Brain microvascular endothelial cell (primary cell): ENCODE data around the gene LNX2.
A peak's percentile ranks its signal among the peaks of the same experiment; 100 is the strongest.

Experiments
- DNase-seq: peaks from one replicate; pipeline ENCODE4 v3.0.0-alpha.2; 2020
- H3K27ac ChIP-seq: fragments of 250-450 bp; sonication (Bioruptor Pico); 2 replicates; pipeline ENCODE4 v1.5.1; 2020; ENCODE audit warnings: mild to moderate bottlenecking, moderate library complexity
- H3K27me3 ChIP-seq: fragments of 250-450 bp; sonication (Bioruptor Pico); replicated peaks from 2 replicates; pipeline ENCODE4 v1.5.1; 2020; ENCODE audit warnings: mild to moderate bottlenecking
- H3K36me3 ChIP-seq: fragments of 250-450 bp; sonication (Bioruptor Pico); replicated peaks from 2 replicates; pipeline ENCODE4 v1.5.1; 2020; ENCODE audit warnings: mild to moderate bottlenecking
- H3K4me3 ChIP-seq: 2 replicates; pipeline ENCODE4 v1.5.1; 2011; ENCODE audit warnings: low read depth, mild to moderate bottlenecking, control low read depth, low read length, moderate library complexity
- in situ Hi-C: cut with HindIII; loops from 2 replicates; pipeline ENCODE4 v1.10.0; 2017; ENCODE audit warnings: low sequenced_read_pairs, low pct_ligation_motif_present
- TF ChIP-seq, protein P1 (sequence below): IDR thresholded peaks from 2 replicates; pipeline ENCODE4 v1.5.1; 2011; ENCODE audit warnings: low read depth, mild to moderate bottlenecking, moderate library complexity, low read length, control low read depth, inconsistent platforms; ENCODE audit errors: missing control alignments

The LNX2 gene

DNA sequence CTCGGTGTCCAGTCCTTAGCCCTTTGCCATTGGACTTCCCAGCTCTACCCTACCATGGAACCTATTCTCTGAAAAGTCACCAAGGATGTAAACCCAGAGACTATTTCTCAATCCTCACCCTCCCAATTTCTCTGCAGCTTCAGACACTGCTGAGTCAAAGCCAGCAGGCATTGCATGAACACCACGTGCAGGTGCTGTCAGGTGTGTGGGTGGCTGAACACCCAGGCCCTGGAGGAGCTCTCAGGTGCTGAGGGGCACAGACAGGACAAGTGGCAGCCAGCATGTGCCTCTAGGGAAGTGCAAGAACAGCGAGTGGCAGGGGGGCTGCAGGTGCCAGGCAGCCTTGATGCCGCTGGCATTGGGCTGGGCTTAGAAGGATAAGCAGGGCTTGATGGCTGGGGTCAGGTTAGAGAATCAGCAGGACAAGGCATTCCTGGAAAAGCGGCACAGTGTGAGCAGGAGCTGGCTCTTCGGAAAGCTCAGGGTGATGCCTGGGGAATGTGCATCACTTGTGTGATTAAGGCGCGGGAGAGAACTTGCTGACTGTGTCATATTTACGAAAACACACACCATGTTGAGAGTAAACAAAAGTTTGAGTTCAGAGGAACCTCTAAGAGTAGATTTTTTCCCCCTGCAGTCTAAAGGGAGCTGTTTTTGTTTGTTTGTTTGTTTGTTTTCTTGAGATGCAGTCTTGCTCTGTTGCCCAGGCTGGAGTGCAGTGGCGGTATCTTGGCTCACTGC is 83.8 kb downstream of the LNX2 start:
- in situ Hi-C loops: no loop called here
- TF ChIP-seq, protein P1, sequence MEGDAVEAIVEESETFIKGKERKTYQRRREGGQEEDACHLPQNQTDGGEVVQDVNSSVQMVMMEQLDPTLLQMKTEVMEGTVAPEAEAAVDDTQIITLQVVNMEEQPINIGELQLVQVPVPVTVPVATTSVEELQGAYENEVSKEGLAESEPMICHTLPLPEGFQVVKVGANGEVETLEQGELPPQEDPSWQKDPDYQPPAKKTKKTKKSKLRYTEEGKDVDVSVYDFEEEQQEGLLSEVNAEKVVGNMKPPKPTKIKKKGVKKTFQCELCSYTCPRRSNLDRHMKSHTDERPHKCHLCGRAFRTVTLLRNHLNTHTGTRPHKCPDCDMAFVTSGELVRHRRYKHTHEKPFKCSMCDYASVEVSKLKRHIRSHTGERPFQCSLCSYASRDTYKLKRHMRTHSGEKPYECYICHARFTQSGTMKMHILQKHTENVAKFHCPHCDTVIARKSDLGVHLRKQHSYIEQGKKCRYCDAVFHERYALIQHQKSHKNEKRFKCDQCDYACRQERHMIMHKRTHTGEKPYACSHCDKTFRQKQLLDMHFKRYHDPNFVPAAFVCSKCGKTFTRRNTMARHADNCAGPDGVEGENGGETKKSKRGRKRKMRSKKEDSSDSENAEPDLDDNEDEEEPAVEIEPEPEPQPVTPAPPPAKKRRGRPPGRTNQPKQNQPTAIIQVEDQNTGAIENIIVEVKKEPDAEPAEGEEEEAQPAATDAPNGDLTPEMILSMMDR: no peak
- Histone ChIP-seq H3K27me3 (no peaks in the 10 kb centered on the region), H3K4me3 (no peak overlapping the region), H3K36me3 (no peaks in the 10 kb centered on the region), H3K27ac (no peak overlapping the region)
- no peak for DNase-seq

DNA sequence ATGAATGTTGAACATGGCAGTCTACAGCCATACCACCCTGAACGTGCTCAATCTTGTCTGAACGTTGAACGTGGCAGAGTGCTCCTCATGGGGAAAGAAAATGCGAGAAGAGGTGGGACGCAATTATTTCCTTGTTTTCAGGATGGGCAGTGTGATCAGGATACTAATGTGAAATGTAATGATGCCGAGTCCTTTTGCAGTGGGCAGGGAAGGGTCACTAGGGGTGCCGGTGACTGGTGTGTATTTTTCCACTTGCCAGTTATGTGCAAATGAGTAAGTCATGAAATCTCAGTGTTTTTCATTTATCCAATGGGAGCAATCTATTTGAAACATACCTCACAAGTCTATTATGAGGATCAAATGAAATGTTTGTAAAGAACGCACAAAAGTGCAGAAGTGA is 84.8 kb downstream of the LNX2 start:
- Histone ChIP-seq H3K36me3 (no peaks in the 10 kb centered on the region), H3K27ac (no peak overlapping the region), H3K4me3 (no peak overlapping the region), H3K27me3 (no peaks in the 10 kb centered on the region)
- TF ChIP-seq, protein P1: no peak
- no peak for DNase-seq
- in situ Hi-C loops: no loop called here

DNA sequence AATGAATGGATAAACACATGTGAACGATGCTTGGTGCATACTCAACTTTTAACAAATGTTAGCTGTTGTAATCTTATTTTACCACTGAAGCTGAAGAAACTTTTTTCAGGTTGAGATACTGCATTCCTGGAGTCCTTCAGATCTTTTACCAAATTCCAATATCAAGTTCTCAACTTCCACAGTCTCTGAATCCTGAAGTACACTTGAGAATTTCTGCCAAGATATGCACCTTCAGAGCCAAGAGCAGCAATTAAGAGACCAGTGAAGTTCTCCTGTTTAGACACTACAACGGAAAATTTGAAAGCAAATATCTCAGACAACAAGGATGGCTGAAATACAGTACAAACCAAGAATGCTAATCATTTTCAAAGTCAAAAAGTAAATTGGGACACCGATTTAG is 85.3 kb downstream of the LNX2 start:
- no peaks in the 10 kb centered on the region for H3K27me3 ChIP-seq
- H3K4me3 ChIP-seq: no peak overlapping the region
- H3K27ac ChIP-seq: no peak overlapping the region
- no peaks in the 10 kb centered on the region for H3K36me3 ChIP-seq
- in situ Hi-C loops: no loop called here
- TF ChIP-seq, protein P1: no peak
- DNase-seq: no peak

DNA sequence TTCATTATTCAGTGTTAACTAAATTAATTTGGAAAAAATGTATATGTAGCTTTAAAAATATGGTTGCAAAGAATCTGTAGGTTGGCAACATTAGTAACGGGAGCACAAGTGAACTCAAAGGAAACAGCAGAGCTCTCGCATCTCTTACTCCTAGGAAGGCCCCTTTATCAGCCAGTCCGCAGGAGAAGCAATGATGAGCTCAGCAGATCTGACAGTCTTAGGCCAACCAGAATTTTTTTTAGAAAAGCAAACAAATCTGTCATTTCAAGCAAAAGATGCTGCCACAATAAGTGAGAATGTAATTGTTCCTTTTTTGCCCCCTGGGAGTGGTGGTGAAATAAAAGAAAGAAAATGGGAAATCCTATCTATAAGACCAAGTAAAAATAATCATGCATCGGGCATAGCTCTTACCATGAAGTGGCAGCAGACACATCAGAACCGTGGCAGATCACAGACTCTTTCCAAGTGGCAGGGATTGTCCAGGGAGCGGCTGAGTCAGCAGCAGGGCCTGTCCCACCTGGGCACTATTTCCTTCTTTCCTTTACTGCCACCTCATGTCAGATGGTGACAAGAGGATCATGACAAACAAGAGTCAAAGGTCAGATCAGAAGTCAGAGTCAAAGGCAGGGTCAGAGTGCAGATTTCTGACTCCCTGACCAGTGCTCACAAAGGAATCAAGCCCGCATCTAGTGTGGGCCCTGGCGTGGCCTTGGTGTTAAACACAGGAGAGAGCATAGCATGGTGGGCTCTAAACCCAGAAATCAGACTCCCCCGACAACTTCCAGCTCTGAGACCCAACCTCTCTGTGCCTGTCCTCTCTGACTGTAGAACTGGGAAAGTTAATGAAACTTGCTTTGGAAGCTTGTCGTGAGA is 86.0 kb downstream of the LNX2 start:
- Histone ChIP-seq H3K4me3 (no peak overlapping the region), H3K27me3 (no peaks in the 10 kb centered on the region), H3K36me3 (no peaks in the 10 kb centered on the region), H3K27ac (no peak overlapping the region)
- TF ChIP-seq, protein P1: no peak
- DNase-seq: no peak
- in situ Hi-C loops: no loop called here

DNA sequence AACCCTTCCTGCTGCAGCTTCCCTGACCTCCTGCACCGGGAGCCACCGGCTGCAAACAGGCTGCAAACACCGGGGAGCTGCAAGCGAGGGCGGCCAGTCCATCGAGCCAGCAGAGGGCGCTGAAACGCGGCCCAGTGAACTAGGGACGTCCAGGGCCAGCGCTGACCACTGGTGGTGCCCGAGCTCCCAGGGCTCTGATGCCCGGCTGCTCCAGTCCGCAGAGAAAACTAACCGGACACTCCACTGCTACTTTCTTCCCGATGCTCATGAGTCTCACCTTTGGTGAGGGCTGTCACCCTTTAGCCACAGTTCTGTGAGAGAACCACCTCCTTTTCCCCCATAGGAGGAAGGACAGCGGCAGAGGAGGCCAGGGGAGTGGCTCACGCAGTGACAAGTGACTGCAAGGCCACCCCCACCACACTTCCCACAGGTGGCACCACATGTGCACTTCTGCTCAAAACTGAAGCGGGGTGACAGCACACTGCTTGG is 87.1 kb downstream of the LNX2 start:
- peak; percentile 66 for DNase-seq
- Histone ChIP-seq H3K27me3 (no peaks in the 10 kb centered on the region), H3K27ac (no peak overlapping the region), H3K36me3 (no peaks in the 10 kb centered on the region), H3K4me3 (peak overlapping the region; percentile 12)
- TF ChIP-seq, protein P1: peak; percentile 99
- in situ Hi-C loops: no loop called here
